ENCODE measurements around the gene ARID3A. TPM values are rescaled to one million over a fixed set of nuclear protein-coding genes. Genes with fewer than 3 reads are reported as not detected.
A peak's percentile ranks its signal among the peaks of the same experiment; 100 is the strongest.

The ARID3A gene
- total RNA-seq, 1 donor from 2014 or later, result 2.6 TPM

DNA sequence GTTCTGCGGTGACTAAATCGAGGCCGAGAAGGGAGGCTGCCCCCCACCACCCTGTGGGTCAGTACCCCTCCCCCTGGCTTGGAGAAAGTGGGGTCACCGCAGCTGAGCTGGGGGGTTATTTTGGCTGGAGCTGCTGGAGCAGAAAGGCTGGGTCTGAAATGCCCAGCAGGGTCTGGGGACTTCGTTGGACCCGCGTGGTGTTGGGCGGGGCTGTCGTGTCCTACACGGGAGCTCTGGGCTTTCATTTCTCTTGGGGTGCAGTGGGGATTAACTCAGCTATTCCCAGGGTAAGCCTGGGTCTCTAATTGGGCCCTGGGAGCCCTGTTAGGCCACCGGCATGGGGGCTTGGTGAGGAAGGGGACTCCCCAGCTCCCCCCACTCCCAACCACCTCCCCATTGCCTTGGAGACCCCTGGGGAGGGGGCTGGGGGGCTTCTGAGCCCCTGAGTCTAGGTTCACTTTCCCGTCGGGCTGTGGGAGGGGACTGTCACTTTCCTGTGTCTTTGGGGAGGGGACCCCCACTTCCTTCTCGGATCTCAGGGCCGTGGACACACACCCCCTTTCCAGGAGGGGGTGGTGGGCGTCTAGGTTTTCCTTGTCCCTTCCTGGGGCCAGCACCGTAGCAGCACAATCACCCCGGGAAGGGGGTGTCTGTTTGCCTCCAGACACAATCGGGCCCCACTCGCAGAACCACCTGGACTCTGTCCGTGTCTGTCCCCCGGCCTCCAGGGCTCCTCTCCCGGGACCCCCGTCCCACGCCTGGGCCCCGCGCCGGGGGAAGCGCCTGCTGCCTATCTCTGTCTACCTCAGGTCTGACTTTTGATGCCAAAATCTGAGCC, 48.1 kb downstream of the ARID3A start:
- Histone ChIP-seq H3K9me3 (ENCODE audit: control insufficient read depth in 3 of 3, low read length in 3 of 3) (peaks cover 6 to 8% (median 6%) of the 10 kb centered on the region in 3 donors), H3K27me3 (ENCODE audit: control insufficient read depth in 3 of 3, insufficient read depth in 3 of 3, low read length in 3 of 3) (peaks cover 0 to 9% (median 3%) of the 10 kb centered on the region in 3 donors), H3K4me3 (ENCODE audit: low read length in 3 of 3) (no peak overlapping the region), H3K9ac (ENCODE audit: low read depth in 1 of 3, low read length in 3 of 3) (no peak overlapping the region), H3K27ac (ENCODE audit: low read depth, low read length) (no peak overlapping the region), H3K36me3 (ENCODE audit: control insufficient read depth in 3 of 3, insufficient read depth in 3 of 3, low read length in 3 of 3) (peaks cover 4 to 15% (median 6%) of the 10 kb centered on the region in 3 donors), H3K4me1 (ENCODE audit: control insufficient read depth in 3 of 3, insufficient read depth in 3 of 3, low read length in 3 of 3) (no peaks in the 10 kb centered on the region)

DNA sequence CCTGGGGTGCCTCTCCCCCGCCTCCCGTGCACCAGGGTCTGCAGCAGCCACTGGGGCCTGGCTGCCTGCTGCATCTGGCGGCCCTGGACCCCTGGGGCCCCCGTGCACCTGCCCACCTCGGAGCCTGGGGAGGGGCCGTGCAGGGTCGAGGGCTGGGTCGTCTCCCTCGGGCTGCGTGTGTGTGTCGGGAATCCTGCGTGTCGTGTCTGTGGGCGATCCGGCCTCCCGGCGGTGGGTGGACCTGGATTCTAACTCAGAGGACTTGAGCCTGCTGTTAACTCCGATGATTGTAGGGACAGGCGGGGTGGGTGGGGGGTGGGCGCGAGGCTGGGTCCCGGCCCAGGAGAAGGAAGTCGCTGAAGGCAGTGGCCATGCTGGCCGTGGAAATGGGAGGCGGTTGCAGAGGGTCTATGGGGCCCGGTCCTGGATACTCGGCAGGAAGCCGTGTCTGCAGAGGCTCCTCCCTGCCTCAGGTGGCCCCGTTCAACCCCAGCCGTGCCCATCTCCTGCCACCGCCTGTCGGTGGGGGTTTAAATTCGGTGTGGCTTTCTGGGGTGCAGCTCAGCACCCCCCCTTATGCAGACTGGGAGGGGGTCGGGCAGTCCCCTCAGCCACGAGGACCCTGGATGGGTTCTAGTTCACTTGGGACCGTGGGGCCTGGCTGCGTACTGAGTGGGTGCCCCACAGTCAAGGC, 48.9 kb downstream of the ARID3A start:
- H3K9me3 ChIP-seq (ENCODE audit: control insufficient read depth in 3 of 3, low read length in 3 of 3), result peaks cover 6 to 8% (median 6%) of the 10 kb centered on the region in 3 donors
- H3K4me3 ChIP-seq (ENCODE audit: low read length in 3 of 3), result no peak overlapping the region
- H3K9ac ChIP-seq (ENCODE audit: low read depth in 1 of 3, low read length in 3 of 3), result no peak overlapping the region
- H3K27me3 ChIP-seq (ENCODE audit: control insufficient read depth in 3 of 3, insufficient read depth in 3 of 3, low read length in 3 of 3), result peaks cover 0 to 15% (median 8%) of the 10 kb centered on the region in 3 donors
- peaks cover 4 to 15% (median 6%) of the 10 kb centered on the region in 3 donors for H3K36me3 ChIP-seq (ENCODE audit: control insufficient read depth in 3 of 3, insufficient read depth in 3 of 3, low read length in 3 of 3)
- H3K4me1 ChIP-seq (ENCODE audit: control insufficient read depth in 3 of 3, insufficient read depth in 3 of 3, low read length in 3 of 3), result no peaks in the 10 kb centered on the region
- H3K27ac ChIP-seq (ENCODE audit: low read depth, low read length), result no peak overlapping the region

DNA sequence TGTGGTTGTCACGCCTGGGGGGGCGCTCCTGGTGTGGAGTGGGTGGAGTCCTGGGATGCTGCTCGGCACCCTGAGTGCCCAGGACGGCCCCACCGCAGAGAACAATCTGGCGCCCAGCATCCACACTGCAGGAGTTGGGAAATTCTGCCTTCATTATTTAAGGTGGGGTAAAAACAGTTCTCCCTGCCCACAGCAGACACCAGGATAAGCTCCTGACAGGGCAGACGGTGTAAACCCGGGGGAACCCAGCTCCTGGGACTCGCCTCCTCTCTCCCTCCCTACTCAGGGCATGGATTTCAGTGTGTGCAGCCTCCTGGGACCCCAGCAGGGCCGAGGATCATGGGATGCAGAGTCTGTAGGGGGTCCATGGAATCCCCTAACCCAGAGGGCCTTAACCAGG, 50.6 kb downstream of the ARID3A start:
- Histone ChIP-seq H3K9ac (ENCODE audit: low read depth in 1 of 3, low read length in 3 of 3) (no peak overlapping the region), H3K27me3 (ENCODE audit: control insufficient read depth in 3 of 3, insufficient read depth in 3 of 3, low read length in 3 of 3) (peaks cover 0 to 15% (median 8%) of the 10 kb centered on the region in 3 donors), H3K27ac (ENCODE audit: low read depth, low read length) (no peak overlapping the region), H3K4me3 (ENCODE audit: low read length in 3 of 3) (no peak overlapping the region), H3K4me1 (ENCODE audit: control insufficient read depth in 3 of 3, insufficient read depth in 3 of 3, low read length in 3 of 3) (peaks cover 0 to 4% (median 2%) of the 10 kb centered on the region in 3 donors), H3K36me3 (ENCODE audit: control insufficient read depth in 3 of 3, insufficient read depth in 3 of 3, low read length in 3 of 3) (peaks cover 0 to 5% (median 0%) of the 10 kb centered on the region in 3 donors), H3K9me3 (ENCODE audit: control insufficient read depth in 3 of 3, low read length in 3 of 3) (peaks cover 0 to 2% (median 0%) of the 10 kb centered on the region in 3 donors)

DNA sequence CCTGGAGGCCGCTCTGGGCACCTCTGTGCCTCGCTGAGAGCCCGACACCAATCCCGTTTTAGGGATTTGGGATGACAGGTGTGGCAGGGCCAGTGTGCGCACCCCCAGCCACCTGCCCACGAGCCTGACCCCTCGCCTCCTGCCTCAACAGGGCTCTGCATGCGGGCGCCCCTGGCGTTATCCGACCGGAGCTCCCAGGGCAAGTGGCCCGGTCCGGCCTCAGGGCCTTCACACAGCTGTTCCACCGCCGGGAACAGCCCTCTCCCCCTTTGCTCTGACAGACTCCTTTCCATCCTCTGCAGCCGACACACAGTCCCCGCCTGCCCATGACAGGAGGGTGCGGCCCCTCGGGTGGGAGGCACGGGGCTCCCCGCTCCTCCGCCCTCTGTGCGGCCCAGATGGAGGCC, 51.2 kb downstream of the ARID3A start:
- no peak overlapping the region for H3K4me3 ChIP-seq (ENCODE audit: low read length in 3 of 3)
- peaks cover 0 to 3% (median 0%) of the 10 kb centered on the region in 3 donors for H3K36me3 ChIP-seq (ENCODE audit: control insufficient read depth in 3 of 3, insufficient read depth in 3 of 3, low read length in 3 of 3)
- H3K27me3 ChIP-seq (ENCODE audit: control insufficient read depth in 3 of 3, insufficient read depth in 3 of 3, low read length in 3 of 3), result peaks cover 0 to 15% (median 8%) of the 10 kb centered on the region in 3 donors
- H3K9me3 ChIP-seq (ENCODE audit: control insufficient read depth in 3 of 3, low read length in 3 of 3), result peaks cover 0 to 2% (median 0%) of the 10 kb centered on the region in 3 donors
- H3K9ac ChIP-seq (ENCODE audit: low read depth in 1 of 3, low read length in 3 of 3), result no peak overlapping the region
- peaks cover 0 to 4% (median 2%) of the 10 kb centered on the region in 3 donors for H3K4me1 ChIP-seq (ENCODE audit: control insufficient read depth in 3 of 3, insufficient read depth in 3 of 3, low read length in 3 of 3)
- no peak overlapping the region for H3K27ac ChIP-seq (ENCODE audit: low read depth, low read length)

DNA sequence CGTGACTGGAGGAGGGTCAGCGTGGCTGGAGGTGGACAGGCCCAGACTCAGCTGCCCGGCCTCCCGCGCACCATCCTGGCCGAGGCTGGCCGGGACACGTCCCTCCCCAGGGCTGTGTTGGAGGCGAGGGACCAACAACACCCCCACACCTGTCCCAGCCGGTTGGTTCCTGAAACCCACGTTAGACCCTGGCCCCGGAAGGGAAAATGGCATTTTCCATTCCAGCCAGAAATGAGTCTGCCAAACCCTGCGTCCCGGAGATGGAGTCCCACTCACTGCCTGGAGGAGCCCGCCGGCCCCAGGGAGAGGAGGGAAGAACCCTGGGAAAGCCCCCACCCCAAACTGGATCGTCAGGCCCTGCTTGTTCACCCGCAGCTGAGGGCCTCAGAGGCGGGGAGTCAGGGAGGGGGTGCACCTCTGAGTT, 53.5 kb downstream of the ARID3A start:
- Histone ChIP-seq H3K36me3 (ENCODE audit: control insufficient read depth in 3 of 3, insufficient read depth in 3 of 3, low read length in 3 of 3) (no peaks in the 10 kb centered on the region), H3K27ac (ENCODE audit: low read depth, low read length) (no peak overlapping the region), H3K27me3 (ENCODE audit: control insufficient read depth in 3 of 3, insufficient read depth in 3 of 3, low read length in 3 of 3) (peaks cover 0 to 12% (median 8%) of the 10 kb centered on the region in 3 donors), H3K9me3 (ENCODE audit: control insufficient read depth in 3 of 3, low read length in 3 of 3) (no peaks in the 10 kb centered on the region), H3K4me1 (ENCODE audit: control insufficient read depth in 3 of 3, insufficient read depth in 3 of 3, low read length in 3 of 3) (peaks cover 9 to 14% (median 10%) of the 10 kb centered on the region in 3 donors), H3K9ac (ENCODE audit: low read depth in 1 of 3, low read length in 3 of 3) (no peak overlapping the region), H3K4me3 (ENCODE audit: low read length in 3 of 3) (no peak overlapping the region)

DNA sequence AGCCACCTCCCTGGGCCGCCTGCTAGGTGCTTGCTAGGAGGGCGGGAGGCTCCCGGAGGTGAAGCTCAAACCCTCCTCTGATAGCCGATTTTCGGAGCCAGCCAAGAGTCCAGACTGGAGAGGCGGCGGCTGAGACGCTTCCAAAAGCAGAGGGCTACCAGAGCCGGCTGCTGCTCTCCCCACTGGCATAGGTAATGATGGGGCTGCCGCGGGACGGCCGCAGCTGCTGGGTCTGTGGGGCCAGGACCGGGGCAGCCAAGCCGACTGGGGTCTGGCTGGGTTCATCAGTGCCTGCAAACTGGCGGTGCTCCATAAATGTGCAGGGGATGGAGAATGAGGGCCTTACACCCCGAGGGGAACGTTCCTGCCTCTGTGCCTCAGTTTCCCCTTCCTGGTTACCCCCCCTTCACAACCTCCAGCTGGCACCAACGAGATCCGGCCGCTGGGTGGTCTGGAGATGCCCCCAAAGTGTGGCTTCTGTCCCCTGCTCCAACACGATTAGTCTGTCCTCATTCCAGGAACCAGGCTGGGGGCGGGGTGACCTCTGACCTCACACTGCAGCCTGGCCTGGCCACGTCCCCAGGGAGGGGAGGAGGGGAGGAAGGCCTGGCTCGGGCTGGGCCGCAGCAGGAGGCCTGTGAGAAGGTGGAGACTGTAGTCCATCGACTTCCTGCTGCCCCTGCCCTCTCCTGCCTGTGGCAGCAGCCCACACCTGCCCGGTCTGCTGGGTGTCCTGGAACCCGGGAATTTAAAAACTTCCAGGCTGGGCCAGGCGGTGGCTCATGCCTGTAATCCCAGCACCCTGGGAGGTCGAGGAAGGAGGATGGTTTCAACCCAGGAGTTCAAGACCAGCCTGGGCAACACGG, 54.5 kb downstream of the ARID3A start:
- no peak overlapping the region for H3K9ac ChIP-seq (ENCODE audit: low read depth in 1 of 3, low read length in 3 of 3)
- H3K4me3 ChIP-seq (ENCODE audit: low read length in 3 of 3), result no peak overlapping the region
- no peaks in the 10 kb centered on the region for H3K9me3 ChIP-seq (ENCODE audit: control insufficient read depth in 3 of 3, low read length in 3 of 3)
- H3K27ac ChIP-seq (ENCODE audit: low read depth, low read length), result no peak overlapping the region
- H3K27me3 ChIP-seq (ENCODE audit: control insufficient read depth in 3 of 3, insufficient read depth in 3 of 3, low read length in 3 of 3), result peaks cover 0 to 12% (median 5%) of the 10 kb centered on the region in 3 donors
- peaks cover 14 to 21% (median 18%) of the 10 kb centered on the region in 3 donors for H3K4me1 ChIP-seq (ENCODE audit: control insufficient read depth in 3 of 3, insufficient read depth in 3 of 3, low read length in 3 of 3)
- H3K36me3 ChIP-seq (ENCODE audit: control insufficient read depth in 3 of 3, insufficient read depth in 3 of 3, low read length in 3 of 3), result no peaks in the 10 kb centered on the region

DNA sequence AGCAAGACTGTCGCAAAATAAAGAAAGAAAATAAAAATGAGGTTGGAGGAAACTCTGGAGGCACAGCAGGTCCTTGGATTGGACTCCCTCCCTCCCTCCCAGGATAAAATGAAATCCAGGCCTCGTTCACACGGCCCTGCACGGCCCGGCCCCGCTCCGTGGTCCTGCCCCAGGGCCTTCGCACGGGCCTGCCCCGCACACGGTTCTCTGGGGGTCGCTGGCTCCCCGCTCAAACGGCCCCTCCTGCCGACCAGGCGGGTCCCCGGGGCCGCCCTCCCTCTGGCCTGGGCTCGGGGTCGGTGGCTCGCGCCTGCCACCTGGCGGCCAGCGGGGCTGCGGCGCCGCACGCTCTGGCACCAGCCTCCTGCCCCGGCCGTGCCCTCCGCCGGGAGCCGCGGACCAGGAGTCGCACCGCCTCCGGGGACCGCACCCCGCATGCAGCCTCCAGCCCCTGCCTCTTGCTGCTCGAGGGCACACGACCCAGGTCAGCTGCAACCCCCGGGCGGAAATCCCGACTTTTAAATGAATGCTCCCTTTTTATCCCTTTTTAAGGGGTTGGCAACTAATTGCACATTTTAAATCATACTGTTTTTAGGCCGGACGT, 56.8 kb downstream of the ARID3A start:
- Histone ChIP-seq H3K9ac (ENCODE audit: low read depth in 1 of 3, low read length in 3 of 3) (peak overlapping the region; percentile 40 to 71 (median 50)), H3K27ac (ENCODE audit: low read depth, low read length) (no peak overlapping the region), H3K4me3 (ENCODE audit: low read length in 3 of 3) (peak overlapping the region; percentile 35 to 66 (median 62)), H3K9me3 (ENCODE audit: control insufficient read depth in 3 of 3, low read length in 3 of 3) (no peaks in the 10 kb centered on the region), H3K36me3 (ENCODE audit: control insufficient read depth in 3 of 3, insufficient read depth in 3 of 3, low read length in 3 of 3) (peaks cover 6 to 14% (median 7%) of the 10 kb centered on the region in 3 donors), H3K27me3 (ENCODE audit: control insufficient read depth in 3 of 3, insufficient read depth in 3 of 3, low read length in 3 of 3) (peaks cover 0 to 6% (median 5%) of the 10 kb centered on the region in 3 donors), H3K4me1 (ENCODE audit: control insufficient read depth in 3 of 3, insufficient read depth in 3 of 3, low read length in 3 of 3) (peaks cover 14 to 23% (median 22%) of the 10 kb centered on the region in 3 donors)

DNA sequence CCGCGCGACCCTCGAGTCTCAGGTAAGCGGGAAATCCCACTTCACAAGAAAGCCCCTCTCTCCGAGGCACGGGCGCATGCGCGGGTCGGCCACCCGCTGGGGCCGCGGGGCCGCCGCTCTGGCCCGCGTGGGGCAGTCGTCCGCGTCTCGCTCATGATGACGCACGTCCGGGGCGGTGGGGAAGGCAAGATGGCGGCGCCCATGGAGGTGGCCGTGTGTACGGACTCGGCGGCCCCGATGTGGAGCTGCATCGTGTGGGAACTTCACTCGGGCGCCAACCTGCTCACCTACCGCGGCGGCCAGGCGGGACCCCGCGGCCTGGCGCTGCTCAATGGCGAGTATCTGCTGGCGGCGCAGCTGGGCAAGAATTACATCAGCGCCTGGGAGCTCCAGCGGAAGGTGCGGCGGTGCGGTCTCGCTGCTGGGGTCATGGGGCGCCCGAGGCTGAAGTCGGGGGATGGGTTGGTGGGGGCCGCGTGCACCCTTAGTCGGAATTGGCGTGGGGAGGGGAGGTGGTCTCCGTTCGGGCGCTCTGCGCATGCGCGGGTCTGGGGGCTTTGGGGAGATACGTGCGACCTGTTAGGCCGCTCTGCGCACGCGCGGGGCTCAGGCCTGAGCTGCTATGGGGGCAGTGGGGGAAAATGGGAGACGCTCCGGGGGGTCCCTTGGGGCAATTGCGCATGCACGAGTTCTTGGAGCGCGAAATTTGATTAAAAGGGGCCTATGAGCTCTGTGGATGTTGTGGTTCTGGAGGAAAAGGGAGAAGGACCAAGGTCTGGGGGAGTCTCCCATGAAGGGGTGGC, 58.5 kb downstream of the ARID3A start, which contains the start of gene WDR18:
Gene WDR18, plus strand, starts transcription at position 181 of the 803 bp plus-strand sequence. Its CDS starts 9 bp downstream, at position 190.
- Histone ChIP-seq H3K4me3 (ENCODE audit: low read length in 3 of 3) (peak within 1 kb of the TSS; percentile 80 to 97 (median 95)), H3K27me3 (ENCODE audit: control insufficient read depth in 3 of 3, insufficient read depth in 3 of 3, low read length in 3 of 3) (peaks cover 0 to 2% (median 2%) of the 10 kb centered on the region in 3 donors), H3K36me3 (ENCODE audit: control insufficient read depth in 3 of 3, insufficient read depth in 3 of 3, low read length in 3 of 3) (peaks cover 15 to 21% (median 15%) of the 10 kb centered on the region in 3 donors), H3K9me3 (ENCODE audit: control insufficient read depth in 3 of 3, low read length in 3 of 3) (no peaks in the 10 kb centered on the region), H3K4me1 (ENCODE audit: control insufficient read depth in 3 of 3, insufficient read depth in 3 of 3, low read length in 3 of 3) (peaks cover 14 to 23% (median 22%) of the 10 kb centered on the region in 3 donors), H3K9ac (ENCODE audit: low read depth in 1 of 3, low read length in 3 of 3) (peak within 1 kb of the TSS; percentile 84 to 93 (median 92)), H3K27ac (ENCODE audit: low read depth, low read length) (peak within 1 kb of the TSS; percentile 88)

Measured in skeletal muscle tissue (tissue), 4 donors.